Effector memory CD4-positive, alpha-beta T cell (primary cell): Measurements from ENCODE around the gene TRAF6.
"Not testable (repeated sequence)": the region's sequence is repeated elsewhere in the genome, so short reads cannot be mapped to it uniquely, and the experiment has no call there.

ENCODE experiments used
- DNase-seq, 3 donors: peaks; one replicate each; pipeline ENCODE4 v3.0.0-alpha.2; 2020
- H3K27ac ChIP-seq: 2 replicates; pipeline ENCODE4 v1.7.0; 2013; ENCODE audit warnings: mild to moderate bottlenecking, low read length, moderate library complexity; ENCODE audit not compliant: insufficient read depth, poor library complexity, severe bottlenecking
- H3K27me3 ChIP-seq: replicated peaks from 2 replicates; pipeline ENCODE4 v1.7.0; 2013; ENCODE audit warnings: mild to moderate bottlenecking, low read length; ENCODE audit not compliant: insufficient read depth, control insufficient read depth, poor library complexity, severe bottlenecking
- H3K36me3 ChIP-seq: 2 replicates; pipeline ENCODE4 v1.7.0; 2013; ENCODE audit warnings: mild to moderate bottlenecking, low read length, moderate library complexity; ENCODE audit not compliant: control insufficient read depth, insufficient read depth
- H3K4me1 ChIP-seq: 2 replicates; pipeline ENCODE4 v1.7.0; 2013; ENCODE audit warnings: low read length, mild to moderate bottlenecking; ENCODE audit not compliant: control insufficient read depth, insufficient read depth, poor library complexity, severe bottlenecking
- H3K4me3 ChIP-seq: 2 replicates; pipeline ENCODE4 v1.7.0; 2013; ENCODE audit warnings: low read length, low read depth, mild to moderate bottlenecking; ENCODE audit not compliant: insufficient read depth, poor library complexity, severe bottlenecking
- H3K9me3 ChIP-seq: 2 replicates; pipeline ENCODE4 v1.7.0; 2013; ENCODE audit warnings: mild to moderate bottlenecking, low read length, moderate library complexity; ENCODE audit not compliant: control insufficient read depth

TRAF6 gene

GRCh38 chr11:36513965-36514364 is 3.9 kb upstream of the TRAF6 start:
- H3K4me3 ChIP-seq, result no peak overlapping the region
- no peaks in the 10 kb centered on the region for H3K36me3 ChIP-seq
- no peaks in the 10 kb centered on the region for H3K4me1 ChIP-seq
- H3K27ac ChIP-seq, result no peak overlapping the region
- no peak for DNase-seq
- no peaks in the 10 kb centered on the region for H3K27me3 ChIP-seq
- H3K9me3 ChIP-seq, result no peaks in the 10 kb centered on the region

- DNase-seq, result no peak
- Histone ChIP-seq H3K4me1 (peaks cover 4% of the 10 kb centered on the region), H3K36me3 (no peaks in the 10 kb centered on the region), H3K27ac (no peak overlapping the region), H3K4me3 (no peak overlapping the region), H3K27me3 (no peaks in the 10 kb centered on the region), H3K9me3 (no peaks in the 10 kb centered on the region)
Observed at GRCh38 chr11:36512016-36512415, 1.9 kb upstream of the TRAF6 start.

- not testable (repeated sequence) for H3K36me3 ChIP-seq, H3K9me3 ChIP-seq, H3K27me3 ChIP-seq, H3K4me1 ChIP-seq, H3K27ac ChIP-seq, DNase-seq, H3K4me3 ChIP-seq
Observed at GRCh38 chr11:36511062-36511461, 990 bp upstream of the TRAF6 start.

- Histone ChIP-seq H3K4me1 (peaks cover 4% of the 10 kb centered on the region), H3K27me3 (no peaks in the 10 kb centered on the region), H3K27ac (peak overlapping the region; percentile 79), H3K36me3 (no peaks in the 10 kb centered on the region), H3K4me3 (peak overlapping the region; percentile 72), H3K9me3 (no peaks in the 10 kb centered on the region)
- DNase-seq, result no peak
Observed at GRCh38 chr11:36510594-36510942, 496 bp upstream of the TRAF6 start.

- no peaks in the 10 kb centered on the region for H3K36me3 ChIP-seq
- peaks cover 4% of the 10 kb centered on the region for H3K4me1 ChIP-seq
- peak overlapping the region; percentile 72 for H3K4me3 ChIP-seq
- no peaks in the 10 kb centered on the region for H3K9me3 ChIP-seq
- H3K27me3 ChIP-seq, result no peaks in the 10 kb centered on the region
- DNase-seq, result peak in 2 of 3 donors; percentile 12 to 24
- H3K27ac ChIP-seq, result peak overlapping the region; percentile 79
Observed at GRCh38 chr11:36509201-36509639, 852 bp downstream of the TRAF6 start.

- H3K4me3 ChIP-seq, result peak overlapping the region; percentile 72
- H3K9me3 ChIP-seq, result no peaks in the 10 kb centered on the region
- no peak for DNase-seq
Observed at GRCh38 chr11:36508743-36509142, 1.3 kb downstream of the TRAF6 start.

GRCh38 chr11:36507824-36508489 is 2.1 kb downstream of the TRAF6 start:
- no peak for DNase-seq
- Histone ChIP-seq H3K27ac (peak overlapping the region; percentile 10), H3K9me3 (no peaks in the 10 kb centered on the region), H3K36me3 (no peaks in the 10 kb centered on the region), H3K27me3 (no peaks in the 10 kb centered on the region), H3K4me3 (no peak overlapping the region), H3K4me1 (peaks cover 4% of the 10 kb centered on the region)

More at GRCh38 chr11:36508743-36509142, 1.3 kb downstream of the TRAF6 start:
- no peaks in the 10 kb centered on the region for H3K36me3 ChIP-seq
- peaks cover 4% of the 10 kb centered on the region for H3K4me1 ChIP-seq
- peak overlapping the region; percentile 79 for H3K27ac ChIP-seq
- H3K27me3 ChIP-seq, result no peaks in the 10 kb centered on the region

- Histone ChIP-seq H3K4me1 (no peaks in the 10 kb centered on the region), H3K27ac (no peak overlapping the region), H3K9me3 (no peaks in the 10 kb centered on the region), H3K27me3 (no peaks in the 10 kb centered on the region), H3K4me3 (no peak overlapping the region), H3K36me3 (peaks cover 48% of the 10 kb centered on the region)
- DNase-seq, result no peak
Observed at GRCh38 chr11:36501236-36501635, 8.8 kb downstream of the TRAF6 start.

- no peak for DNase-seq
- no peak overlapping the region for H3K4me3 ChIP-seq
- H3K27me3 ChIP-seq, result no peaks in the 10 kb centered on the region
- no peaks in the 10 kb centered on the region for H3K4me1 ChIP-seq
- H3K9me3 ChIP-seq, result no peaks in the 10 kb centered on the region
- H3K27ac ChIP-seq, result no peak overlapping the region
- H3K36me3 ChIP-seq, result peaks cover 56% of the 10 kb centered on the region
Observed at GRCh38 chr11:36500315-36500721, 9.8 kb downstream of the TRAF6 start.

GRCh38 chr11:36499315-36499714 is 10.8 kb downstream of the TRAF6 start:
- Histone ChIP-seq H3K4me1 (no peaks in the 10 kb centered on the region), H3K27ac (no peak overlapping the region), H3K9me3 (no peaks in the 10 kb centered on the region), H3K4me3 (no peak overlapping the region), H3K27me3 (no peaks in the 10 kb centered on the region), H3K36me3 (peaks cover 60% of the 10 kb centered on the region)
- DNase-seq, result no peak
